HG03139 (cell line): ENCODE results near the gene GUK1.

Experiments used
- ATAC-seq: cut with Tn5 transposase; IDR thresholded peaks from one replicate; pipeline ENCODE4 v1.9.1; 2021; ENCODE audit not compliant: unreplicated experiment

The GUK1 gene

DNA sequence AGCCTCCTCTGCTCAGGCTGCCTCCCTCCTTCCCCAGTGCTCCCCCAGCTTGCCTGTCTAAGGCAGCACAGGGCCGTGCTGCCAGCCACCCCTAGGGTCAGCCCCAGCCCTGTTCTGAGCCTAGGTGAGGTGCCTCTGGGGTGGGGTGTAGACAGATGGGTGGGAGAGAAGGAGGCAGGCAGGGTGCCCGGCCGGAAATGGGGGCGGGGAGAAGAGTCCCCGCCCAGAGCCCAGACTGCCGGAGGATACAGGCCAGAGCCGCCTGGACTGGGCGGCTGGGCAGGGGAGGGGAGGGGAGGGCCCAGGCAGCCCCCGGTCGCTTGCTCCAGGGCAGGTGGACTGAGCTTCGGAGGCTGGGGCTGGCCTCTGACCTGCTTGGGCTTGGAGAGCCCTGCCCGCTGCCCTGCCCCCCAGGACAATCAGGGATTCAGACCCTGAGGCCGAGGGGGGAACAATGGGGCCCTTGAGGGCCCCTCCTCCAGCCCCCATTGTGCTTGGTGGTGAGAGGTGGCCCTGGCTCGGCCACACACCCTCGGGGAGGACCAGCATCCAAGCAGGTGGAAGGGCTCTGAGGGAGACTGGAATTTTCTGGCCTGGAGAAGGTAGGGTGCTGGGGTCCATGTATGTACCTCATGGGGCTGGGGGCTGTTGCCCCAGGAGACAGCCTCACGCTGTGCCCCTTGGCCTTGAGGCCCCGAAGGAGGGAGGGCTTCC, 9.5 kb downstream of the GUK1 start, which contains the start of gene GJC2:
Gene GJC2 (plus strand): TSS at position 525 of the 714 bp plus-strand sequence. CDS start 7,829 bp downstream, outside the sequence.
- no peak for ATAC-seq

DNA sequence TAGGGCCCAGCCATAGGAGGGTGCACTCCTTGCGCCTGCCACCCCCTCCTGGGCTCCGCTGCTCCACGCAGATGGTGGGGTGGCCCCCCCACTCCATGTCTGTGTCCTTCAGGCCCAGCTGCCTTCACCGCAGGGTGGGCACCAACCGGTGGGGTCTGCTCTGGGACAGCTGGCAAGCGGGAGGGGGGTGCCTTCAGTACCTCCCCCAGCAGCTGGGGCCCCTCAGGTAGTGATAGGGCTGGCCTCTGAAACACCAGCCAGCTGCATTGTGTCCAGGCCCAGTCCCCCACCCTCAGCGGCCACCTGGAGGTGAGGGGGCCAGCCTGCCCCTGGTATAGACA, 10.0 kb downstream of the GUK1 start:
- ATAC-seq: no peak

DNA sequence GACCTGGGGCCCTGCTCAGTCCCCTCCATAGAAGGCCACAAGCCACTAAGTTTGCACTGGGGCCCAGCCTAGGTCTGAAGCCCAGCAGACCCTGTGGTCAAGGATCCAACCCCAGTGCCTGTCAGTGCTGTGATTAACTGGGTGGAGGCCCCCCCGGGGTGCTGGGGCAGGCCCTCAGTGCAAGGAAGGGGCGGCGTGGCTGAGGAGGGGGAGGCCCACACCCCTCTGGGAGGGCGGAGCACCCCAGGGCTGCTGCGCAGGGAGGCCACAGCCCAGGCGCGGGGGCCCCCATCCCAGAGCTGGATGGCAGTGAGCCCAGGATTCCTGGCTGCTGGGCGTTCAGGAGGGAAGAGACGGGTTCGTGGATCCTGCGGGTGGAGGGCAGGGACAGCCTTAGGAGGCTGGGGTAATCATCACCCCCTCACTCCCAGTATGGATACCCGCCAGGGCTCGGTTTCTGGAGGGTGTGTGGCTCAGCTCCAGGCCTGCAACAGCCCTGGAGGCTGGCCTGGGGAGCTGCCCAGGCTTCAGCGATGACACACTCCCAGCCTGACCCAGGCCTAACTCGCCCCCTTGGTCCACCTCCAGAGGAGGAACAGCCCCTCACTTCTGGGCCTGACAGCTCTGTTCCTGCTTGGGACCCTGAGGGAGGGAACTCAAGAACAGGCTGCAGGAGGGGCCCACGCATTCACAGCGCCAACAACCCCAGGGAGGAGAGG, 10.5 kb downstream of the GUK1 start:
- ATAC-seq: no peak

DNA sequence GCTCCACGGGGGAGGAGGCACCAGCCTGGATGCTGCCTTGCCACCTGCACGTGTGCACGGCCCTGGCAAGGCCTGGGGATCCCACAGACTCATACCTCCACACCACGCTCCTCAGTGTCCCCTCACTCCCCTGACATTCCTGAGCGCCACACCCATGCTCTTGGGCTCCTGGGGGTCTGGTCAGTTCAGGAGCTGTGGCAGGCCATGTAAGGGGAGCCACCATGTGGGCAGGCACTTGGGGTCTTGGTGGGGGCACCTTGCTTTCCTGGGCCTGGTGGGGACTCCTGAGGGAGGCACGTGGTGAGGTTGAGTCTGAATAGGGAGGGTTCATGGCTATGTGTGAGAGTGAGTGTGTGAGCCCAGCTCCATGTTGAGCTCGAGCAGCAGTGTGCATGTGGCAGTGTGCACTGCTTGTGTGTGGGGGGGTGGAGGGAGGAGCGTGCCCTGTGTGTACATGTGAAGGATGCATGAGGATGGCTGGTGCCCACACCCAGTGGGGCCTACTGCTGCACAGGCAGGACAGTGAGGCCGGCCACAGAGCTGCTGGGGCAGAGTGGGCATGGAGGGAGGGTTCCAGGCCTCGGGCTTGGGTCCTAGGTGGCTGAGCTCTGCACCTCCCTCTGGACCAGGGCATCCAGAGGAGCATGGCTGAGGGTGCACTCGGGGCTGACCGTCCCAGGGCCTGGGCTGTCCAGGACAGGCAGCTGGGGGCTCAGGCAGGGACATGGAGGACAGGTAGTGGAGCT, 11.3 kb downstream of the GUK1 start:
- ATAC-seq: no peak

DNA sequence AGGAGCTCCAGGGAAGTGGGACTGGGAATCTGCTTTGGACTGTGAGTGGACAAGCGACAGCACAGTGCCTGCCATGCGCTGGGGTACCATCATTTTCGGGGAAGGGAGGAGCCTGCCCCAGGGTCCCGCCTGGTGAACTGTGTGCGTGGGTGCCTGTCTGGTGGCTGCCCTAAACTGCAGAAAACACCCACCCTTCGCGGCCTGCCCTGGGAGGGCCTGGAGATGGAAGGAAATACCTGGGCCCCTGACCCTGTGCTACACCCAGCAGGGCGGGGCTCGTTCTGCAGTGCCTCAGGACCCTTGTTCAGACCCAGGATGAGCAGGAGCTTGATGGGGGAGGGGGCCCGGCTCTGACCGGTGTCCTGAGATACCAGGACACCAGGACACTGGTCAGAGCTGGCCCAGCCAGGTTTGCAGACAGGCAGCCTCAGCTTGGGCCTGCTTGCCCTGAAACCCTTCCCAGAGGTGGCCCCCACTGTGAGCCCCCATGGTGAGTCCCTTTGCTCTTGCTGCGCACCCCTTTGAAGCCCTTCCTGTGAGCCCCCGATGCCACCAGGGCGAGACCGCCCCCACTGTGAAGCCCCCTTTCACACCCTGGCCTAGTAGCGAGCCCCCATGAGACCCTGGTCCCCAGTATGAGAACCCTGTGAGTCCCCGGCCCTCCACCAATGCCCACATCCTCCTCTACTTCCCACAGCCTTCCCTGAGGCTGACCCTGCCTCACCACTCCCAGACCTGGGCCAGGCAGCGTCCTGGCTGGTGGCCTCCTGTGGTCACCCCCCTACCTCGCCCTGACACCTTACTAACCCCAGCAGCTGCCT, 12.2 kb downstream of the GUK1 start:
- ATAC-seq: no peak

DNA sequence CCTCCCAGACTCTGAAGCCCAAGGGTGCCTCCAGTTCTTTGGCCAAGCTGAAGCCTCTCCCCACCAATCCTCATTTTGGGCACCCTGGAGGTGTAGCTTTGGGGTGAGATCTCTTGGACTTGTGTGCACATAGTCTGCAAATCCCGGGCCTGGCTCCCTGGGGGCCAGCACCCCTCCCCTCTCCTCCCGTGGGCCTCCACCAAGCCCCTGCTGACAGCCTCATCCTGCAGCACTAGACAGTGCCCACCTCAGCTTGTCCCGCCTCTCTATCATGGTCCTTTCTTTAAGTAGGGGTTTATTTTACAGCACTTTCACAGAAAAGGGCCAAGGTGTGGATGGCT, 12.8 kb downstream of the GUK1 start:
- no peak for ATAC-seq

DNA sequence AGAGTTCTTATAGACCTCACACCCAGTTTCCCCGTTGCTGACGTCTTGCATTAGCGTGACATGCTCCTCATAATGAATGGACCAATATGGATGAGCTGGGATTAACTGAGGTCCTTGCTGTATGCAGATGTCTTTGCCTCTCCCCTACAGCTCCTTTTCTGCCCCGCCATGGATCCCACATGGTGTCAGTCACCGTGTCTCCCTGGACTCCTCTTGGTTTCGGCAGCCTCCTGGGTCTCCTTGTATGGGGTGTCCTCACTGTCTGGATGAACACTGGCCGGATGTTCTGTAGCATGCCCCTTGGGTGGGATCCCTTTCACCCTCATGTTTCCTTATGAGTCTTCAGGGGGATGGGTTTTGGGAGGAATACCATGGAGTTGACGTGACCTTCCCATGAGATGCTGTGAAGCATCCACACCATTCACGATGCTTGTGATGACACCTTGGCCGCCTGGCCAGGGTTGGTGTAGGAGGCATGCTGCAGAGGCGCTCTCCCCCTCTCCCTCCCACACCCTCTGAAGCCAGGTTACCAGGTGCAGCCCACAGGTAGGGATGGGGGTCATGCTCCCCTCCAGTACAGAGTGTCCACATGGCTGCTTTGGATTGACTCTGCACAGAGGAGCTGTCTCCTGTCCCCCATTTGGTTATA, 14.1 kb downstream of the GUK1 start:
- ATAC-seq: no peak

DNA sequence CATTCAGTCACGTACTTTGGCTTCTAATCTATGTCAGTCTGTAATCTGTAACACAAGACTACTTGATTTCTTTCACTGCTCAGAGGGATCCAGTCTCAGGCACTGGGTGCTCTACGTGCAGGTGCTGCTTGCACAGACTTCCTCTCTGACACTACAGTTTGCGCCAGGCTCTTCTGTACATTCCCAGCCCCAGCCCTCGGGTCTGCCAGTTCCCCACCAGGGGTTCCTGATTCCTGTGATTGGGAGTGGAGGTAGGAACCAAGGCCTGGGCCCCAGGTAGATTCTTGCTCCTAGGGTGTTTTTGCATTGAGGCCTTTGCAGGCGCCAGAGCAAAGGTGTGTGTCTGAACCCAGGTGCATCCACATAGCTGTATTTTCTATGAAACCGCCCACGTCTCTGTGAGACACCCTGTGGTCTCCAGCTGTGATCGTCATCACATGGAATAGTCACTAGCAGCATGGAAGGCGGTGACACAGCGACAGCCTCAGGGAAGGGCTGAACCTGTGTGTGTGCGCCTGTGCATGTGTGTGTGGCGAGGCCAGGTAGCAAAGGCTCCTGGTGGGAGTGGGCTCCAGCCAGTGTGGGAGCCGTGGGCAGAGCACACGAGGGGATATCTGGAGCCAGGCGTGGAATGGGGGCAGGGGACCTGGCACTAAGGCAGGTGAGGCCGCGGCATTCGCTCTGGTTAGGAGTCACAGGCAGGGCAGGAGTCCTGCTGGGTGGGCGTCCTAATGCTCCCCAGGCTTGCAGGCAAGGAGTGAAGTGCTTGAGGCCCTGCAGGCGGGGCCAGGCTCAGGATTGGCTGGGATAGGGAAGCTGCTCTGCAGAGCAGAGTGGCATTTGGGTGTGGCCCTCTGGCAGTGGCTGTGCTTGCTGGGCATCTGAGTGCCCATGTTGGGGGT, 14.8 kb downstream of the GUK1 start:
- ATAC-seq: no peak

DNA sequence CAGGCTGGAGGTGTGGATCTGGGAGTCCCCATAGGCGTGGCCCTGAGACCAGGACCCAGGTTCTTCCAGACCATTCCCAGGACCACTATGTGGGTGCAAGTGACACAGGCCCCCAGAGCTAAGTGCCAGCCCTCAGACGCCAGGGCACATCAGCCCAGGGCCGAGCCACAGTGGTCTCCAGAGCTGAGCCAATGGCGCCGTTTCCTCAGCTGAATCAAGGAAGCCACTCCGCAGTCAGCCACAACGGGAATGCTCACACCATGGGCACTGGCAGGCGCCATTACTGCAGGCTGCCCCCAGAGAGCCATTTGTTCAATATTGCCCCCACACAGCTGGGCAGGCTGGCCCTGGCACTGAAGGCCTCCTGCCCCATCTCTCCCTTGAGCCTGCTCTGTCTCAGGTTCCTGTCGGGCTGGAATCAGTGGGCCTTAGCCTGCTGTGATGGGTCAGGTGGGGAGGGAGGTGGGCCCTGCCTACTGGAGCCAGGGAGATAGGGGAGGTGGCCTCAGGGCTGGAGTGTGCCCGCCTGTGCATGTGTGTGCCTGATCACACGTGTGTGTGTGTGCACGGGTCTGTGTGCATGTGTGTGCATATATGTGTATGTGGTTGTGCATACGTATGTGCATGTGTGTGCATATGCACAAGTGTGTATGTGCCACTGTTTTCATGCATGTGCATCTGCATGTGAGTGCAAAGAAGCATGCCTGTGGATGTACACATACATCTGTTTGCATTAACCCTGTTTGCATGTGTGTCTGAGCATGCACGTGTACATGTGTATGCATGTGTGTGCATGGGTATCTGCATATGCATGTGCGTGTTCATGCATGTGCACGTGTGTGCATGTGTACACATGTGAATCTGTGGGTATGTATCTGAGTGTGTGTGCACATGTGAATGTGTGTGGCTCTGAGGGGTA, 15.8 kb downstream of the GUK1 start:
- ATAC-seq: no peak

DNA sequence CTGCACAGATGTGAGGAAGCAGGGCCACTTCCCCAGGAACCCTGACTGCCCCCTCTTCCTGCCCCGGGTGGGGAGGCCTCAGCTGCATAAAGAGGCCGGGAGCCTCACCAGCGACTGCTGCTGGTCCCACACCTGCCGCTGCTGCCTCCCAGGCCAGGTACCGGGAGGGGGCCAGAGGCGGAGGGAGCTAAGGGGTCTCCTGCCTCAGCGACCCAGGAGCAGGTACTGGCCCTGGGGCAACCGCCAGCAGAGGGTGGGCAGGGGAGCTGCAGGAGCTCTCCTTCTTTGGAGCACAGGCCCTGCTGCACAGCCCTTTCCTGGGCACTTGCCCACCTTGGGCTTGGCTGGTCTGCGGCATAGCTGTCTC, 16.4 kb downstream of the GUK1 start:
- no peak for ATAC-seq

DNA sequence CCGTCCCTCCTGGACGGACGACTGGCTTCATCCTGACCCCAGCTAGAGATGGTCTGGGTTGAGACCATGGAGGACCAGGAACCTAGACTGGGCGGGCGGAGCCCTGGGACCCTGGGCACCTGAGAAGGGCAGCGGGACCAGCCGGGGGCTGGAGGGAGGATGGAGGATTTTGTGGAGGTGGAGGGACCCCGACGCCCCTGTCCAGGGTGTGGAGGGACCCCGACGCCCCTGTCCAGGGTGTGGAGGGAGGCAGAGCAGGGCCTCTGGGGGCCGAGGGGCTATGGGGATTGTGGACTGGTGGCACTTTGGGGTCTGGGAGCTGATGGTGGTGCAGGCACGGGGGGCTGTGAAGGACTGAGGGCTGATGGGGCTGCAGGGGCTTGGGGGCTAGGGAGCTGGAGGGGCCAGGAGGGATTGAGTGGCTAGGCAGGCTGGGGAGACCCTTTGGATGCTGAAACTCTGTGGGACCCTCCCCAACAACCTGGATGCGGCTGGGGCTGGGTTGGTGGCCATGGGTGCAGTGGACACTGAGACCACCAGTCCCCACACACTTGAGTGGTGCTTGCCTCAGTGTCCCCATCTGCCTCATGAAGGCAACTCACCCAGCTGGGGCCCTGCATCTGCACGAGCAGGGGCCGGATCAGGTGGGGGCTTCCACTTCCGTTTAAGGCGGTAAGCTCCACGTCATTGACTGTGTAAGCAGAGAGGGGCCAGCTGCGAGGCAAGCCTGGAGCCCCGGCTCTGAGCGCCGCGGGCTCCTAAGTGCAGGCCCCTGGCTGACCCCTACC, 17.1 kb downstream of the GUK1 start:
- ATAC-seq: no peak

DNA sequence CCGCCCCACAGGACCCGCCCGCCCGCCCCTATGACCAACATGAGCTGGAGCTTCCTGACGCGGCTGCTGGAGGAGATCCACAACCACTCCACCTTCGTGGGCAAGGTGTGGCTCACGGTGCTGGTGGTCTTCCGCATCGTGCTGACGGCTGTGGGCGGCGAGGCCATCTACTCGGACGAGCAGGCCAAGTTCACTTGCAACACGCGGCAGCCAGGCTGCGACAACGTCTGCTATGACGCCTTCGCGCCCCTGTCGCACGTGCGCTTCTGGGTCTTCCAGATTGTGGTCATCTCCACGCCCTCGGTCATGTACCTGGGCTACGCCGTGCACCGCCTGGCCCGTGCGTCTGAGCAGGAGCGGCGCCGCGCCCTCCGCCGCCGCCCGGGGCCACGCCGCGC, 17.6 kb downstream of the GUK1 start:
- ATAC-seq: no peak

DNA sequence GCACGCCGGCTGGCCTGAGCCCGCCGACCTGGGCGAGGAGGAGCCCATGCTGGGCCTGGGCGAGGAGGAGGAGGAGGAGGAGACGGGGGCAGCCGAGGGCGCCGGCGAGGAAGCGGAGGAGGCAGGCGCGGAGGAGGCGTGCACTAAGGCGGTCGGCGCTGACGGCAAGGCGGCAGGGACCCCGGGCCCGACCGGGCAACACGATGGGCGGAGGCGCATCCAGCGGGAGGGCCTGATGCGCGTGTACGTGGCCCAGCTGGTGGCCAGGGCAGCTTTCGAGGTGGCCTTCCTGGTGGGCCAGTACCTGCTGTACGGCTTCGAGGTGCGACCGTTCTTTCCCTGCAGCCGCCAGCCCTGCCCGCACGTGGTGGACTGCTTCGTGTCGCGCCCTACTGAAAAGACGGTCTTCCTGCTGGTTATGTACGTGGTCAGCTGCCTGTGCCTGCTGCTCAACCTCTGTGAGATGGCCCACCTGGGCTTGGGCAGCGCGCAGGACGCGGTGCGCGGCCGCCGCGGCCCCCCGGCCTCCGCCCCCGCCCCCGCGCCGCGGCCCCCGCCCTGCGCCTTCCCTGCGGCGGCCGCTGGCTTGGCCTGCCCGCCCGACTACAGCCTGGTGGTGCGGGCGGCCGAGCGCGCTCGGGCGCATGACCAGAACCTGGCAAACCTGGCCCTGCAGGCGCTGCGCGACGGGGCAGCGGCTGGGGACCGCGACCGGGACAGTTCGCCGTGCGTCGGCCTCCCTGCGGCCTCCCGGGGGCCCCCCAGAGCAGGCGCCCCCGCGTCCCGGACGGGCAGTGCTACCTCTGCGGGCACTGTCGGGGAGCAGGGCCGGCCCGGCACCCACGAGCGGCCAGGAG, 18.3 kb downstream of the GUK1 start:
- no peak for ATAC-seq

DNA sequence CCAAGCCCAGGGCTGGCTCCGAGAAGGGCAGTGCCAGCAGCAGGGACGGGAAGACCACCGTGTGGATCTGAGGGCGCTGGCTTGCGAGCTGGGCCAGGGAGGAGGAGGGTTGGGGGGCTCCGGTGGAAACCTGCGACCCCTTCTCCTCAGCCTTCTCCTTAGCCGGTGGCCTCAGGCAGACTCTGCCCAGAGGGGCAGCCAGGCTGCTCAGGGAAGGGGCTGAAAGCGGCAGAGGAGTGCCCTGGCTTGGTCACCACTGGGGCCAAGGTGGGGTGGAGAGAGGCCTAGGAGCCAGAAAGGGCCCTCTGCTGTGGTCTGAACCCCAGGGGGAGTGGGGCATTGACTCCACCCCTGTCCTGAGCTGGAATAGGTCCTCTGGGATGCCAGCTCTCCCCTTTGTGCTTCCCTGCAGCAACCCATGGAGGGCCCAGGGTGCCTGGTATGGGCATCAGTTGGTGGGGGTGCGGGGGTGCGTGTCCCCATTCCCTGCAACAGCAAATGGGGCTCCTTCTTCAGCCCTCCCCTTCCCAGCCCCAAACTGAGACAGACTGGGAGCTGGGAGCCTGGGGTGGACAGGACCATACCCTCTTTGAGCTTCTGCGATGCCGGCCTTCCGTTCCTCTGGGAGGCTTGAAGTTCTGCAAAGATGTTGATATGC, 19.1 kb downstream of the GUK1 start:
- ATAC-seq: no peak

DNA sequence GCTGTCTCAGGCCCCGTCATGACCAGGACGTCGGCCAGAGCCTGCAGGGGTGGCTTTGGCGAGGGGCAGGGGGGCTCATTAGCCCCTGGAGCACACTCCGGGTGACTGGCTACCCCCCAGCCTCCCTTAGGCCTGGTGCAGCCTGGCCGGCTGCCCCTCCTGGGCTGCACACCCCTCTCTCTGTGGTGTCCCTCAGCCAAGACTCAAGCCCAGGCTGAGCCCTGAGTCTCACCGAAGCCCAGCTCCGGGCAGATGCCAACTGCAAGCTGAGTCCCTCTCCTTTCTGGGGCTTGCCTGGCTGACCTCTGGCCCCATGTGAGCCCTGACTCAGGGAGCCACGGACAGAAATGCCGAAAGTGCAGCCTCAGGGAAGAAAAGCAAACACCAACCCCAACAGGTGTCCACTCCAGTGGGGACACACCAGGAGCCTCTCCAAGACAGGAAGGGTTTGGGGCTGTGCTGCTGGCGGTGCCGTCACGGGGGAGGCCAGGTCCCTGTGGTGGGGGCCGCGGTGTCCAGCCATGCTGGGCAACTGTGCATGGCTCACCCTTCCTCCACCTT, 20.2 kb downstream of the GUK1 start:
- ATAC-seq: no peak

DNA sequence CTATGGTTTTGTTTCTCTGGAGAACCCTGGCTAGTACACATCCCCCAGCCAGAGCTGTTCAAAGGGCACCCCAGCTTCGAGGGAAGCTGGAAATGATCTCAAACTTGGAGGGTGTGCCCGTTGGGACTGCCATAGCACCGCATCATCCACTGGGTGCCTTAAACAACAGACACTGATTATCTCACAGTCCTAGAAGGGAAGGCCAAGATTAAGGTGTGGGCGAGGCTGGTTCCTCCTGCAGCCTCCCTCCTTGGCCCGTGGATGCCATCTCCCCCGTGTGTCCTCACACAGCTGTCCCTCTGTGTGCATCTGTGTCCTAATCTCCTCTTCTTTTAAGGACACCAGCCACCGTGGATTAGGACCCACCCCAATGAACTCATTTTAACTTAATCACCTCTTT, 21.3 kb downstream of the GUK1 start:
- no peak for ATAC-seq
